K562 (cell line): Measurements from ENCODE around the gene CNOT11. TPM values are rescaled to one million over a fixed set of nuclear protein-coding genes. Genes with fewer than 3 reads are reported as not detected.

Source experiments
- ATAC-seq: fragments of 200-7000 bp; cut with Tn5 transposase; 3 replicates; pipeline ENCODE4 v1.9.1; 2020; ENCODE audit warnings: moderate library complexity
- BruUV-seq: library from RNA; stranded (reverse); fragments of 400-500 nt; replicated peaks from 2 replicates; lab custom pipeline; 2021; lab: Mats Ljungman, UMichigan
- CTCF ChIA-PET: fragments of 300-600 bp; formaldehyde crosslinking; extraction: SDS; loops from one replicate; lab custom pipeline; 2021; ENCODE audit warnings: low intra/inter-chr PET ratio; lab: Yijun Ruan, JAX
- POLR2A ChIA-PET: fragments of 300-600, 350-650 bp; sonication (Branson Sonifier 250); formaldehyde crosslinking; extraction: SDS; loops from one replicate; lab custom pipeline; 2021; ENCODE audit warnings: antibody characterized with exemption, inconsistent platforms; lab: Yijun Ruan, JAX
- DNase-seq, 4 experiments: peaks; one replicate each; pipeline versions ENCODE4 v3.0.0 to v3.0.0-alpha.2; 2011 to 2018; ENCODE audit warnings: low spot score in 3 of 4, mixed read lengths in 3 of 4; ENCODE audit errors: extremely low read depth in 1 of 4
- FAIRE-seq: peaks from 2 replicates; lab custom pipeline; 2011; peaks lifted over from hg19 to GRCh38; lab: Jason Lieb, UNC
- H2AFZ ChIP-seq: 2 replicates; pipeline ENCODE4 v1.6.0; 2011; ENCODE audit warnings: low read depth, low read length, control low read depth, inconsistent platforms
- H3K27ac ChIP-seq: fragments of 200-600 bp; 3 replicates; pipeline ENCODE4 v1.8.0; 2011; ENCODE audit warnings: low read depth, mild to moderate bottlenecking, control low read depth, inconsistent platforms, low read length, moderate library complexity, mixed read lengths; ENCODE audit errors: extremely low read depth
- H3K27me3 ChIP-seq, 2 experiments: fragments of 300-600 bp in 1 of 2; 2 replicates in 1 of 2; 3 replicates in 1 of 2; pipeline versions ENCODE4 v1.6.0 to v1.8.0; 2011; ENCODE audit warnings: inconsistent platforms in 2 of 2, low read length in 2 of 2, mild to moderate bottlenecking in 1 of 2, mixed read lengths in 1 of 2, moderate library complexity in 1 of 2; ENCODE audit not compliant: control insufficient read depth in 2 of 2, insufficient read depth in 2 of 2
- H3K36me3 ChIP-seq: fragments of 300-600 bp; 3 replicates; pipeline ENCODE4 v1.8.0; 2011; ENCODE audit warnings: mild to moderate bottlenecking, low read length, inconsistent platforms; ENCODE audit not compliant: control insufficient read depth, insufficient read depth
- H3K4me1 ChIP-seq, 2 experiments: fragments of 200-600 bp in 1 of 2; replicated peaks in 1 of 2; 2 replicates in 1 of 2; 3 replicates in 1 of 2; pipeline versions ENCODE4 v1.5.1 to v1.8.0; 2011; ENCODE audit warnings: inconsistent platforms in 2 of 2, low read length in 2 of 2, mild to moderate bottlenecking in 1 of 2, mixed read lengths in 1 of 2, moderate library complexity in 1 of 2; ENCODE audit not compliant: control insufficient read depth in 2 of 2, insufficient read depth in 2 of 2
- H3K4me2 ChIP-seq: 2 replicates; pipeline ENCODE4 v1.6.1; 2011; ENCODE audit warnings: low read length, control low read depth, inconsistent platforms, mixed read lengths; ENCODE audit not compliant: insufficient read depth
- H3K4me3 ChIP-seq: fragments of 200-600 bp; sonication (generic), shearing (Covaris generic); 2 replicates; pipeline ENCODE4 v1.5.1; 2016; ENCODE audit warnings: control low read depth, inconsistent platforms
- H3K79me2 ChIP-seq: fragments of 200-600 bp; 3 replicates; pipeline ENCODE4 v1.8.0; 2011; ENCODE audit warnings: low read length, inconsistent platforms; ENCODE audit not compliant: control insufficient read depth, insufficient read depth
- H3K9ac ChIP-seq, 2 experiments: 2 replicates each; pipeline versions ENCODE4 v1.6.0 to v1.6.1; 2011; ENCODE audit warnings: low read depth in 2 of 2, low read length in 2 of 2, control low read depth in 1 of 2, inconsistent platforms in 1 of 2, mild to moderate bottlenecking in 1 of 2, mixed read lengths in 1 of 2; ENCODE audit not compliant: insufficient read depth in 1 of 2
- H3K9me1 ChIP-seq: one replicate; pipeline ENCODE4 v1.6.0; 2011; ENCODE audit warnings: inconsistent platforms, mild to moderate bottlenecking, low read length, moderate library complexity; ENCODE audit not compliant: control insufficient read depth, insufficient read depth
- H3K9me3 ChIP-seq: replicated peaks from 2 replicates; pipeline ENCODE4 v1.5.1; 2011; ENCODE audit warnings: low read depth, low read length, inconsistent platforms; ENCODE audit not compliant: control insufficient read depth, insufficient read depth
- H4K20me1 ChIP-seq: replicated peaks from 2 replicates; pipeline ENCODE4 v1.6.1; 2011; ENCODE audit warnings: low read length, inconsistent platforms, mixed read lengths; ENCODE audit not compliant: control insufficient read depth, insufficient read depth
- DNMT1 ChIP-seq: fragments of 450-650 bp; IDR thresholded peaks from 2 replicates; pipeline ENCODE4 v1.6.1; 2016; ENCODE audit warnings: antibody characterized with exemption, mild to moderate bottlenecking
- HNRNPLL ChIP-seq: fragments of 200-400 bp; formaldehyde crosslinking; IDR thresholded peaks from 2 replicates; pipeline ENCODE4 v1.6.1; 2017; ENCODE audit warnings: low read length, low read depth, mild to moderate bottlenecking; ENCODE audit not compliant: poor library complexity, severe bottlenecking
- NR2F6 ChIP-seq: fragments of 450-650 bp; formaldehyde crosslinking; IDR thresholded peaks from 2 replicates; pipeline ENCODE4 v1.4.0; 2020; ENCODE audit warnings: mild to moderate bottlenecking
- NRF1 ChIP-seq, 2 experiments: fragments of 450-650 bp; IDR thresholded peaks in 1 of 2; conservative IDR thresholded peaks in 1 of 2; 2 replicates each; pipeline ENCODE4 v1.6.1; 2014; ENCODE audit warnings: mild to moderate bottlenecking in 2 of 2
- SMARCE1 ChIP-seq: fragments of 450-650 bp; IDR thresholded peaks from 2 replicates; pipeline ENCODE4 v1.7.1; 2016; ENCODE audit warnings: mild to moderate bottlenecking
- STAG1 ChIP-seq: sonication (generic); formaldehyde crosslinking; IDR thresholded peaks from 2 replicates; pipeline ENCODE4 v1.5.0; 2020; ENCODE audit warnings: missing genetic modification reagents, borderline replicate concordance
- TFAM ChIP-seq: fragments of 250-450 bp; sonication (Bioruptor Pico); conservative IDR thresholded peaks from 2 replicates; pipeline ENCODE4 v1.5.0; 2021; ENCODE audit warnings: mild to moderate bottlenecking, moderate library complexity
- THRAP3 ChIP-seq: fragments of 450-650 bp; IDR thresholded peaks from 2 replicates; pipeline ENCODE4 v1.6.1; 2016; ENCODE audit warnings: mild to moderate bottlenecking, inconsistent platforms, borderline replicate concordance
- VEZF1 ChIP-seq: fragments of 200-800 bp; sonication (Bioruptor generic); IDR thresholded peaks from 2 replicates; pipeline ENCODE4 v1.6.1; 2017; ENCODE audit warnings: missing genetic modification characterization, missing compliant biosample characterization
- WGBS: fragments of 100-300 bp; shearing (Covaris generic); methylation state at CpG from one replicate; pipeline ENCODE4 v1.1.6; 2016; ENCODE audit warnings: low coverage, mixed read lengths; ENCODE audit not compliant: insufficient coverage; ENCODE audit errors: missing lambda C conversion rate; 5-methylcytosine and 5-hydroxymethylcytosine counted together
- in situ Hi-C: fragments of 300-500 bp; cut with MboI; formaldehyde crosslinking; loops from 4 replicates; pipeline ENCODE4 v1.15.0; 2018; ENCODE audit warnings: inconsistent platforms, mixed read lengths
- intact Hi-C: fragments of 100-400 bp; cut with micrococcal nuclease; formaldehyde crosslinking; loops from 2 replicates; pipeline ENCODE4 v1.14.2; 2022
- polyA plus RNA-seq, 8 experiments: library from polyadenylated mRNA; depleted of rRNA in 4 of 8; stranded (reverse) in 5 of 8; unstranded in 3 of 8; fragments of >200 nt; fragmentation: Nextera tagmentation in 2 of 8; fragmentation: Illumina TruSeq in 1 of 8; extraction: Ambion mirVana in 2 of 8; extraction: Trizol in 1 of 8; gene quantifications; 2 replicates each; pipeline versions ENCODE4 v1.2.1 to v1.2.3, GENCODE V29; 2011 to 2014; ENCODE audit warnings: inconsistent platforms in 1 of 8, missing spikeins in 1 of 8
- total RNA-seq, 7 experiments: library from RNA; depleted of rRNA in 6 of 7; stranded (reverse); fragments of >200 nt in 6 of 7; fragmentation: Illumina TruSeq in 2 of 7; extraction: Trizol in 2 of 7; gene quantifications; 2 replicates each; pipeline versions ENCODE4 v1.2.1 to v1.2.3, GENCODE V29; 2011 to 2021; ENCODE audit warnings: low replicate concordance in 1 of 7
- TF ChIP-seq, protein P1 (sequence below): sonication (generic); IDR thresholded peaks from 2 replicates; pipeline ENCODE4 v1.6.1; 2016

CNOT11 gene
- total and polyA plus RNA-seq, 9 of the 15 experiments (the other 6 are each of a cell fraction or from before 2014, with no cell fraction given), result 12.7 to 163 (median 64.2) TPM

GRCh38 chr2:101223814-101224231, 28.9 kb upstream of the CNOT11 start:
- Histone ChIP-seq H3K9me1 (no peaks in the 10 kb centered on the region), H3K4me1 (peaks cover 5 to 9% of the 10 kb centered on the region in 2 experiments; a peak in 3 of 5 replicates), H3K4me3 (no peak overlapping the region), H3K9me3 (no peaks in the 10 kb centered on the region; the same call in 1 of the 2 replicates), H3K79me2 (no peaks in the 10 kb centered on the region), H4K20me1 (no peaks in the 10 kb centered on the region), H2AFZ (peak overlapping the region; percentile 34), H3K4me2 (peak overlapping the region; percentile 11; the same call in 1 of the 2 replicates), H3K36me3 (no peaks in the 10 kb centered on the region), H3K27ac (no peak overlapping the region; the same call in 2 of the 3 replicates), H3K27me3 (no peaks in the 10 kb centered on the region), H3K9ac (no peak overlapping the region)
- DNase-seq (no peak), FAIRE-seq (no peak), ATAC-seq (peak; percentile 27; the same call in 2 of the 3 replicates)
- WGBS, result 57% methylated on average over 7 of the region's 7 CpGs
- intact Hi-C loops (no loop called here), in situ Hi-C loops (no loop called here)
- ChIA-PET CTCF (no interaction called here), POLR2A (no interaction called here)
- no TSS peak for BruUV-seq
- TF ChIP-seq TFAM (CRISPR knock-in tag) (no peak), NRF1 (conservative IDR thresholded peaks at IDR 0.05 in 1 of 2, IDR thresholded peaks at IDR 0.05 in 1 of 2) (peak; percentile 24 to 34; a peak in 2 of 4 replicates)
- TF ChIP-seq, protein P1, sequence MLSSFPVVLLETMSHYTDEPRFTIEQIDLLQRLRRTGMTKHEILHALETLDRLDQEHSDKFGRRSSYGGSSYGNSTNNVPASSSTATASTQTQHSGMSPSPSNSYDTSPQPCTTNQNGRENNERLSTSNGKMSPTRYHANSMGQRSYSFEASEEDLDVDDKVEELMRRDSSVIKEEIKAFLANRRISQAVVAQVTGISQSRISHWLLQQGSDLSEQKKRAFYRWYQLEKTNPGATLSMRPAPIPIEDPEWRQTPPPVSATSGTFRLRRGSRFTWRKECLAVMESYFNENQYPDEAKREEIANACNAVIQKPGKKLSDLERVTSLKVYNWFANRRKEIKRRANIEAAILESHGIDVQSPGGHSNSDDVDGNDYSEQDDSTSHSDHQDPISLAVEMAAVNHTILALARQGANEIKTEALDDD, result peak; percentile 50; the same call in 1 of the 2 replicates

DNA sequence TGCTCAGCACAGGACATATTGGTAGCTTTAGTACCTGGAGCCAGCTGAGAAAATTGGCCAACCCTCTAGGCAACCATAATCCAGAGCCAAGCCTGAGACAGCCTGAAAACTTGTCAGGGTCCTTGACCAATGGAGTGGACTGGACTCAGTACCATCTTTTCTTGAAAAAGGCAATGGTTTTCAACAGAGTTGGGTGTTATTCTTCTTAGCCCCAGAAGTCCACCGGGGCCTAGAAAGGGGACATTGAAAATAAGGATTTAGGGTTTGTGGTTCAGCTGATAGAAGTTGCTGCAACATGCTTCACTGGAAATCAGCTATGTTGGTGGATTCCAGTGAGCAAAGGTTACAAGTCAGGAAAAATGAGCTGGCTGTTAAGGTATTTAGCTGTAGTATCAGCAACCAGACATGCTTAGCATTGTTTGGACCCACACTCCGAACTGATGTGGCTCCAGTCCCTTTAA, 22.1 kb upstream of the CNOT11 start:
- WGBS, result 7% methylated on average over 2 of the region's 2 CpGs
- no peaks in the 10 kb centered on the region for H4K20me1 ChIP-seq
- peak overlapping the region; percentile 5; the same call in 1 of the 2 replicates for H3K4me3 ChIP-seq
- H3K9me1 ChIP-seq, result no peaks in the 10 kb centered on the region
- peaks cover 19% of the 10 kb centered on the region for H3K9me3 ChIP-seq
- BruUV-seq, result no TSS peak
- intact Hi-C loops (no loop called here), in situ Hi-C loops (no loop called here)
- ChIA-PET POLR2A (interaction anchor here (0.9 kb wide), 1 partner anchor 9 kb away, joined by 3 read pairs; no protein-coding TSS in a partner anchor), CTCF (no interaction called here)
- H3K27me3 ChIP-seq, result no peaks in the 10 kb centered on the region
- DNase-seq, result no peak
- no peak for FAIRE-seq
- peak overlapping the region; percentile 79 for H3K4me2 ChIP-seq
- ATAC-seq, result no peak
- H3K79me2 ChIP-seq, result peaks cover 18% of the 10 kb centered on the region; the same call in 1 of the 3 replicates
- no peaks in the 10 kb centered on the region; the same call in 2 of the 3 replicates for H3K36me3 ChIP-seq
- H3K4me1 ChIP-seq, result peaks cover 0 to 19% of the 10 kb centered on the region in 2 experiments; a peak in 2 of 5 replicates
- H3K27ac ChIP-seq, result peak overlapping the region; percentile 0; the same call in 2 of the 3 replicates
- H3K9ac ChIP-seq, result peak overlapping the region in 1 of 2 experiments; percentile 64; a peak in 2 of 4 replicates
- peak overlapping the region; percentile 77 for H2AFZ ChIP-seq
- TF ChIP-seq THRAP3 (no peak), HNRNPLL (no peak), NR2F6 (CRISPR knock-in tag) (no peak), VEZF1 (no peak), DNMT1 (no peak), SMARCE1 (no peak), STAG1 (CRISPR knock-in tag) (no peak)
